Heart left ventricle (tissue), 16 donors: ENCODE measurements around the gene PHTF1. TPM values are rescaled to one million over a fixed set of nuclear protein-coding genes. Genes with fewer than 3 reads are reported as not detected.

Experiments used
- ATAC-seq, 4 donors: fragments of 200-7000 bp; cut with Tn5 transposase; one replicate each; pipeline ENCODE4 v1.9.1; 2020 to 2022; ENCODE audit warnings: moderate library complexity in 4 of 4, mild to moderate bottlenecking in 3 of 4, moderate number of reproducible peaks in 1 of 4
- DNase-seq, 5 donors: peaks; one replicate each; pipeline ENCODE4 v3.0.0-alpha.2; 2020
- H3K27ac ChIP-seq, 12 donors: fragments of 200-600 bp; sonication (generic) in 4 of 12; one replicate each; pipeline versions ENCODE4 v1.5.0 to v1.8.0; 2016 to 2022; ENCODE audit warnings: mild to moderate bottlenecking in 2 of 12
- H3K27me3 ChIP-seq, 9 donors: fragments of 200-600 bp; sonication (generic) in 2 of 9; one replicate each; pipeline versions ENCODE4 v1.5.1 to v1.8.0; 2016 to 2022; ENCODE audit warnings: mild to moderate bottlenecking in 3 of 9
- H3K36me3 ChIP-seq, 9 donors: fragments of 200-600 bp; sonication (generic) in 2 of 9; one replicate each; pipeline versions ENCODE4 v1.5.0 to v1.8.0; 2018 to 2022; ENCODE audit warnings: mild to moderate bottlenecking in 2 of 9
- H3K4me1 ChIP-seq, 12 donors: fragments of 200-600 bp; sonication (generic) in 4 of 12; one replicate each; pipeline versions ENCODE4 v1.5.0 to v1.8.0; 2016 to 2022; ENCODE audit warnings: mild to moderate bottlenecking in 3 of 12
- H3K4me3 ChIP-seq, 12 donors: fragments of 200-600 bp; sonication (generic) in 4 of 12; one replicate each; pipeline versions ENCODE4 v1.5.0 to v1.8.0; 2017 to 2022; ENCODE audit warnings: mild to moderate bottlenecking in 9 of 12, moderate library complexity in 4 of 12
- H3K9me3 ChIP-seq, 12 donors: fragments of 200-600 bp; sonication (generic) in 4 of 12; one replicate each; pipeline versions ENCODE4 v1.5.0 to v1.8.0; 2016 to 2022; ENCODE audit warnings: mild to moderate bottlenecking in 1 of 12
- POLR2A ChIP-seq, 2 donors: fragments of 450-650 bp; IDR thresholded peaks; one replicate each; pipeline ENCODE4 v1.6.1; 2017; ENCODE audit warnings: antibody characterized with exemption in 2 of 2, mild to moderate bottlenecking in 2 of 2, moderate library complexity in 2 of 2
- WGBS, 4 donors: extraction: QIAGEN DNeasy Blood & Tissue Kit in 2 of 4; methylation state at CpG; one replicate each; pipeline versions ENCODE4 v1.1.5 to v1.1.7; 2013 to 2018; 5-methylcytosine and 5-hydroxymethylcytosine counted together
- intact Hi-C, 10 donors: fragments of 100-400 bp; cut with DNase I; formaldehyde crosslinking; loops; one replicate each; pipeline versions ENCODE4 v1.11.1 to v1.14.2; 2022
- polyA plus RNA-seq, 2 donors: library from polyadenylated mRNA; stranded (reverse); fragments of 200-250 nt; gene quantifications; one replicate each; pipeline ENCODE4 v1.2.3, GENCODE V29; 2013
- total RNA-seq, 9 donors: library from RNA; depleted of rRNA in 2 of 9; stranded (reverse); fragments of >200 nt in 2 of 9; fragmentation: NEBNext Ultra II Directional in 3 of 9; extraction: Animal tissue kit (Norgen Biotek cat#: 25700) in 3 of 9; gene quantifications; one replicate each; pipeline versions ENCODE4 v1.1.0 to v1.2.4, GENCODE V29; 2016 to 2023
- TF ChIP-seq, protein P1 (sequence below), 12 donors: fragments of 200-600 bp; sonication (generic) in 4 of 12; IDR thresholded peaks; one replicate each; pipeline versions ENCODE4 v1.5.0 to v1.8.0; 2018 to 2022; ENCODE audit warnings: antibody characterized with exemption in 12 of 12, mild to moderate bottlenecking in 5 of 12
- donor health status: ischemic (EF 13 %, LVEDD 7.1; RV severe dilation, severe dysfunction).
- donor health status: healthy with polysubstance abuse.
- donor health status: DM: no; HTN: yes; CAD: no.
- donor health status: DM: no; HTN: no; CAD: no.
- donor health status: ischemic (EF 25% LVEDD 6.9; RV normal size, moderate dysfunction).
- donor health status: ischemic (EF 25% LVEDD 5.7; RV mildly dilated, moderate dysfunction).
- donor health status: healthy.
- donor health status: DM: yes; HTN: yes; CAD: no.
- donor health status: ischemic (EF 35%, LVEDD 5.7; RV mildly dilated, moderate dysfunction).
- donor health status: nonischemic (EF 11% LVEDD 7.7; RV severe dilation, severe dysfunction).
- donor health status: DM: yes; HTN: yes; CAD: no.
- donor health status: PGD.
- donor health status: ischemic (EF 29% LVEDD 5.4; RV normal size, mild dysfunction).
- donor health status: nonischemic (EF 23%, LVEDD 6.1; RV moderate dilation, normal function).

The PHTF1 gene
- total and polyA plus RNA-seq, 11 donors, result 3.2 to 19.7 (median 11.9) TPM

DNA sequence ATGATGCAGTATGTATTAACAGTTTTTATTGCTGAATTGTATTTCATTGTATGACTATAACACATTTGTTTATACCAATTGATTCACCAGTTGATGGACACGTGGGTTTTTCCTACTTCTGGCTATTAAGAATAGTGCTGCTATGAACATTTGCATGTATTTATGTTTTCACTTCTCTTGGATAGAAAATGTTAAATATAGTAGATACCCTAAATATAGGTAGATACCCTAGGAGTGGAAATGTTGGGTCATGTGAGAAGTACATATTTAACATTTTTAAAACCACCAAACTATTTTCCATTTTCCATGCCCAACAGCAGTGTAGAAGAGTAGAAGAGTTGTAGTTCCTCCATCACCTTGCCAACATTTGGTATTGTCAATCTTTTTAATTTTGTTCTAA lies 7.8 kb downstream of the PHTF1 start:
- Histone ChIP-seq H3K4me1 (peaks cover 0 to 5% (median 0%) of the 10 kb centered on the region in 12 donors), H3K4me3 (no peak overlapping the region), H3K36me3 (peaks cover 0 to 50% (median 27%) of the 10 kb centered on the region in 9 donors), H3K27ac (no peak overlapping the region), H3K27me3 (no peaks in the 10 kb centered on the region), H3K9me3 (no peaks in the 10 kb centered on the region)
- TF ChIP-seq, protein P1, sequence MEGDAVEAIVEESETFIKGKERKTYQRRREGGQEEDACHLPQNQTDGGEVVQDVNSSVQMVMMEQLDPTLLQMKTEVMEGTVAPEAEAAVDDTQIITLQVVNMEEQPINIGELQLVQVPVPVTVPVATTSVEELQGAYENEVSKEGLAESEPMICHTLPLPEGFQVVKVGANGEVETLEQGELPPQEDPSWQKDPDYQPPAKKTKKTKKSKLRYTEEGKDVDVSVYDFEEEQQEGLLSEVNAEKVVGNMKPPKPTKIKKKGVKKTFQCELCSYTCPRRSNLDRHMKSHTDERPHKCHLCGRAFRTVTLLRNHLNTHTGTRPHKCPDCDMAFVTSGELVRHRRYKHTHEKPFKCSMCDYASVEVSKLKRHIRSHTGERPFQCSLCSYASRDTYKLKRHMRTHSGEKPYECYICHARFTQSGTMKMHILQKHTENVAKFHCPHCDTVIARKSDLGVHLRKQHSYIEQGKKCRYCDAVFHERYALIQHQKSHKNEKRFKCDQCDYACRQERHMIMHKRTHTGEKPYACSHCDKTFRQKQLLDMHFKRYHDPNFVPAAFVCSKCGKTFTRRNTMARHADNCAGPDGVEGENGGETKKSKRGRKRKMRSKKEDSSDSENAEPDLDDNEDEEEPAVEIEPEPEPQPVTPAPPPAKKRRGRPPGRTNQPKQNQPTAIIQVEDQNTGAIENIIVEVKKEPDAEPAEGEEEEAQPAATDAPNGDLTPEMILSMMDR (IDR thresholded peaks at IDR 0.05), result no peak
- TF ChIP-seq POLR2A (IDR thresholded peaks at IDR 0.05), result no peak
- DNase-seq (no peak), ATAC-seq (no peak)
- intact Hi-C loops, result loop anchor here in 1 of 10 donors (10.0 kb wide), 1 partner anchor 153 kb away; the partner anchor contains the start of genes AP4B1 and DCLRE1B
- 89 to 95% (median 93%) methylated on average over 1 of the region's 1 CpG for WGBS, 4 donors

DNA sequence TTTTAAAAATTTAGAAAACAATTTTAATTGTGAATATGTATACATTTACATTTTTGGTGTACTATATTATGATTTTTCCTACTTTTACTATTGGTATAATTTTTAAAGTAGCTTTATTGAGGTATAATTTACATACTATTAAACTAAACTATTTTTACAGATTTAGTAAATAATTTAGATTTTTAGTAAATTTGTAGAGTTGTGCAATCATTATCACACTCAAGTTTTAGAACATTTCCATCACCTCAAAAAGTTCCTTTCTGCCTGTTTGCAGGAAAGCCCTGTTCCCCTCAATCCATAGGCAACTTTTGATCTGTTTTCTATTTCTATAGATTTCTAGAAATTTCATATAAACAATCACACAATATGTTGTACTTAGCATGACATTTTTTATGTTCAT lies 8.2 kb downstream of the PHTF1 start:
- H3K4me3 ChIP-seq, result no peak overlapping the region
- DNase-seq (no peak), ATAC-seq (no peak)
- H3K36me3 ChIP-seq, result peaks cover 0 to 48% (median 31%) of the 10 kb centered on the region in 9 donors
- TF ChIP-seq, protein P1 (IDR thresholded peaks at IDR 0.05), result no peak
- TF ChIP-seq POLR2A (IDR thresholded peaks at IDR 0.05), result no peak
- H3K9me3 ChIP-seq, result no peaks in the 10 kb centered on the region
- H3K4me1 ChIP-seq, result peaks cover 0 to 1% (median 0%) of the 10 kb centered on the region in 12 donors
- no peaks in the 10 kb centered on the region for H3K27me3 ChIP-seq
- no peak overlapping the region for H3K27ac ChIP-seq
- intact Hi-C loops, result loop anchor here in 1 of 10 donors (10.0 kb wide), 1 partner anchor 154 kb away; the partner anchor contains the start of genes AP4B1 and DCLRE1B

DNA sequence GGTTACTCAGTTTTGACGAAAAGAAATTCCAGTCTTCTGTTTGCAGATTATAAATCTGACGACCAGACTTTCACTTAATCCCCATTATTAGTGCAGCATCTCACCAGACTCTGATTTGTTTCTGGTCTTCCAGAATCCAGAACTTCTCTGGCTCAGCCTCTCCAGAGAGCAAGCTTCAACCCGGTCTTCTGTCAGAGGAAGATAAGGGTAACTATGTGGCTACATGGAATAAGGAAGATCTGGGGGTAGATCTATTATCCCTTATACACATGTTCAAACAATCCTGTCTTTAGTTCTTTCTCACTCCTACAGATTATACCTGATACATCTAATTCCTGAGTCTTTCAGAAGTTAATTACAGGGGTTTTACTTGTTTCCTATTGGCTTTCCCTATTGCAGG lies 9.9 kb downstream of the PHTF1 start:
- WGBS, 4 donors, result 68 to 82% (median 75%) methylated on average over 3 of the region's 3 CpGs
- no peaks in the 10 kb centered on the region for H3K4me1 ChIP-seq
- intact Hi-C loops, result no loop called here

DNA sequence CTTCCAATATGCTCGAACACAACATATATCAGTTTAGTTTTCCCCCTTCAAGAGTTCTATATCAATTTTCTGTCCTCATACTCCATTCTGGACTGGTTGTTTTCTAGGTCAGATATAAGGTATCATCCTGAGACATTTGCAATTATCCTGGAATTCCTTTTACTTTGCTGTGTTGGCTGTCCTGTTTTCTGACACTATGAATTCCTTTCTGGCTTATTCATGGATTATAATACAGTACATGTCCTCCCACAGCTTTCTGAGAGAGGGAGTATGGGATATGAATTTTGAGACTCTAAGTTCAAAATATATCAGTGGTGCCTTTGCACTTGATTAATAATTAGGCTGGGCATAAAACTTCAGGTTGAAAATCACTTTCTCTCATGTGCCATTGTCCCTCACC lies 11.9 kb downstream of the PHTF1 start:
- Histone ChIP-seq H3K4me1 (peaks cover 0 to 5% (median 0%) of the 10 kb centered on the region in 12 donors), H3K36me3 (peaks cover 0 to 49% (median 35%) of the 10 kb centered on the region in 9 donors), H3K27me3 (no peaks in the 10 kb centered on the region), H3K27ac (no peak overlapping the region), H3K4me3 (no peak overlapping the region), H3K9me3 (no peaks in the 10 kb centered on the region)
- ATAC-seq, result no peak
- TF ChIP-seq POLR2A (IDR thresholded peaks at IDR 0.05), result no peak
- TF ChIP-seq, protein P1 (IDR thresholded peaks at IDR 0.05), result no peak
- DNase-seq, result no peak
- intact Hi-C loops, result no loop called here
- WGBS, 4 donors, result 77 to 95% (median 86%) methylated on average over 1 of the region's 1 CpG

More for the DNA sequence above, 9.9 kb downstream of the PHTF1 start:
- Histone ChIP-seq H3K36me3 (peaks cover 0 to 52% (median 35%) of the 10 kb centered on the region in 9 donors), H3K27me3 (no peaks in the 10 kb centered on the region), H3K4me3 (no peak overlapping the region), H3K9me3 (no peaks in the 10 kb centered on the region), H3K27ac (no peak overlapping the region)
- TF ChIP-seq, protein P1 (IDR thresholded peaks at IDR 0.05), result no peak
- TF ChIP-seq POLR2A (IDR thresholded peaks at IDR 0.05), result no peak
- DNase-seq (no peak), ATAC-seq (no peak)
